HepG2 (cell line): Measurements from ENCODE around the gene CFAP61. TPM values are rescaled to one million over a fixed set of nuclear protein-coding genes. Genes with fewer than 3 reads are reported as not detected.

ENCODE experiments used
- ATF7 ChIP-seq, 2 experiments: fragments of 450-650 bp in 1 of 2; sonication (generic) in 1 of 2; formaldehyde crosslinking in 1 of 2; IDR thresholded peaks; 2 replicates each; pipeline versions ENCODE4 v1.4.0 to v1.6.1; 2016 to 2020; ENCODE audit warnings: antibody characterized with exemption in 1 of 2, mild to moderate bottlenecking in 1 of 2, missing genetic modification reagents in 1 of 2
- CAMTA2 ChIP-seq: sonication (generic); formaldehyde crosslinking; IDR thresholded peaks from 2 replicates; pipeline ENCODE4 v1.4.0; 2020; ENCODE audit warnings: mild to moderate bottlenecking, missing genetic modification reagents, borderline replicate concordance
- HNRNPL ChIP-seq: fragments of 200-400 bp; formaldehyde crosslinking; IDR thresholded peaks from 2 replicates; pipeline ENCODE4 v1.6.1; 2017; ENCODE audit warnings: mild to moderate bottlenecking, low read depth, low read length
- MTERF4 ChIP-seq: sonication (generic); formaldehyde crosslinking; IDR thresholded peaks from 2 replicates; pipeline ENCODE4 v1.8.0; 2023; ENCODE audit warnings: mild to moderate bottlenecking, missing genetic modification reagents
- NR2C2 ChIP-seq: sonication (generic); formaldehyde crosslinking; IDR thresholded peaks from 2 replicates; pipeline ENCODE4 v1.4.0; 2020; ENCODE audit warnings: missing genetic modification reagents, mild to moderate bottlenecking, moderate library complexity, borderline replicate concordance
- NR2F1 ChIP-seq, 2 experiments: fragments of 450-650 bp in 1 of 2; formaldehyde crosslinking in 1 of 2; IDR thresholded peaks; 2 replicates each; pipeline versions ENCODE4 v1.5.0 to v1.6.1; 2016 to 2020; ENCODE audit warnings: mild to moderate bottlenecking in 1 of 2, missing compliant biosample characterization in 1 of 2, missing genetic modification reagents in 1 of 2, moderate library complexity in 1 of 2
- PAWR ChIP-seq: sonication (generic); formaldehyde crosslinking; IDR thresholded peaks from 2 replicates; pipeline ENCODE4 v1.4.0; 2020; ENCODE audit warnings: missing genetic modification reagents, mild to moderate bottlenecking, borderline replicate concordance
- POLR2AphosphoS2 ChIP-seq: IDR thresholded peaks from 2 replicates; pipeline ENCODE4 v1.6.1; 2011; ENCODE audit warnings: low read depth, low read length, improper control_type of control experiment
- POLR2AphosphoS5 ChIP-seq: IDR thresholded peaks from 2 replicates; pipeline ENCODE4 v1.6.1; 2012; ENCODE audit warnings: low read depth, low read length
- RARA ChIP-seq: IDR thresholded peaks from 2 replicates; pipeline ENCODE4 v1.6.1; 2016; ENCODE audit warnings: missing genetic modification reagents, missing compliant biosample characterization
- RBFOX2 ChIP-seq: fragments of 200-400 bp; formaldehyde crosslinking; IDR thresholded peaks from 2 replicates; pipeline ENCODE4 v1.6.1; 2017; ENCODE audit warnings: low read depth, mild to moderate bottlenecking, low read length
- SNAI1 ChIP-seq: sonication (generic); formaldehyde crosslinking; IDR thresholded peaks from 2 replicates; pipeline ENCODE4 v1.5.0; 2020; ENCODE audit warnings: mild to moderate bottlenecking, missing genetic modification reagents, borderline replicate concordance
- TARDBP ChIP-seq: sonication (generic); formaldehyde crosslinking; IDR thresholded peaks from 2 replicates; pipeline ENCODE4 v1.8.0; 2022; ENCODE audit warnings: mild to moderate bottlenecking, missing genetic modification reagents
- TBL1XR1 ChIP-seq: fragments of 150-350 bp; IDR thresholded peaks from 2 replicates; pipeline ENCODE4 v1.6.1; 2014; ENCODE audit warnings: borderline replicate concordance, low read length; ENCODE audit not compliant: partially characterized antibody
- TEAD3 ChIP-seq: optimal IDR thresholded peaks from 2 replicates; pipeline ENCODE3; 2016; ENCODE audit warnings: borderline replicate concordance
- TSC22D2 ChIP-seq: sonication (generic); formaldehyde crosslinking; IDR thresholded peaks from 2 replicates; pipeline ENCODE4 v1.5.1; 2020; ENCODE audit warnings: missing genetic modification reagents, mild to moderate bottlenecking, borderline replicate concordance
- ZEB1 ChIP-seq: IDR thresholded peaks from 2 replicates; pipeline ENCODE4 v1.6.1; 2012; ENCODE audit warnings: mild to moderate bottlenecking, low read depth, inconsistent platforms; ENCODE audit not compliant: insufficient replicate concordance
- ZFP36L1 ChIP-seq: sonication (generic); formaldehyde crosslinking; IDR thresholded peaks from 2 replicates; pipeline ENCODE4 v1.8.0; 2022; ENCODE audit warnings: mild to moderate bottlenecking, missing genetic modification reagents, moderate library complexity
- ZMAT3 ChIP-seq: sonication (generic); formaldehyde crosslinking; conservative IDR thresholded peaks from 2 replicates; pipeline ENCODE4 v1.7.0; 2021; ENCODE audit warnings: missing genetic modification reagents
- ZNF160 ChIP-seq: sonication (generic); formaldehyde crosslinking; IDR thresholded peaks from 2 replicates; pipeline ENCODE4 v1.8.0; 2022; ENCODE audit warnings: mild to moderate bottlenecking, inconsistent platforms, missing genetic modification reagents
- ZNF331 ChIP-seq: sonication (generic); formaldehyde crosslinking; IDR thresholded peaks from 2 replicates; pipeline ENCODE4 v1.4.0; 2020; ENCODE audit warnings: missing genetic modification reagents
- ZNF598 ChIP-seq: sonication (generic); formaldehyde crosslinking; IDR thresholded peaks from 2 replicates; pipeline ENCODE4 v1.5.1; 2020; ENCODE audit warnings: mild to moderate bottlenecking, missing genetic modification reagents, borderline replicate concordance
- ZNF724P ChIP-seq: sonication (generic); formaldehyde crosslinking; IDR thresholded peaks from 2 replicates; pipeline ENCODE4 v1.8.0; 2022; ENCODE audit warnings: missing genetic modification reagents, borderline replicate concordance
- ZNF768 ChIP-seq: sonication (generic); formaldehyde crosslinking; IDR thresholded peaks from 2 replicates; pipeline ENCODE4 v1.4.0; 2020; ENCODE audit warnings: missing genetic modification reagents
- ZNF83 ChIP-seq: sonication (generic); formaldehyde crosslinking; IDR thresholded peaks from 2 replicates; pipeline ENCODE4 v1.4.0; 2020; ENCODE audit warnings: missing genetic modification reagents, mild to moderate bottlenecking, borderline replicate concordance
- polyA plus RNA-seq, 8 experiments: library from polyadenylated mRNA; depleted of rRNA in 3 of 8; stranded (reverse) in 7 of 8; unstranded in 1 of 8; fragments of >200 nt; fragmentation: Illumina TruSeq in 4 of 8; extraction: Trizol in 4 of 8; gene quantifications; 2 replicates each; pipeline versions ENCODE4 v1.2.1 to v1.2.3, GENCODE V29; 2011 to 2016; ENCODE audit warnings: low read depth in 4 of 8, missing spikeins in 1 of 8, mixed read lengths in 1 of 8; ENCODE audit not compliant: insufficient read depth in 1 of 8
- total RNA-seq, 5 experiments: library from RNA; depleted of rRNA; stranded (reverse); fragments of >200 nt; fragmentation: Illumina TruSeq; extraction: Trizol; gene quantifications; 2 replicates each; pipeline ENCODE4 v1.2.3, GENCODE V29; 2016; ENCODE audit warnings: low read depth in 1 of 5
- TF ChIP-seq, protein P1 (sequence below): sonication (generic); formaldehyde crosslinking; IDR thresholded peaks from 2 replicates; pipeline ENCODE4 v1.5.0; 2020; ENCODE audit warnings: missing genetic modification reagents, mild to moderate bottlenecking, borderline replicate concordance
- TF ChIP-seq, protein P2 (sequence below): IDR thresholded peaks from 2 replicates; pipeline ENCODE4 v1.6.1; 2016; ENCODE audit warnings: missing compliant biosample characterization, missing genetic modification reagents, borderline replicate concordance

Gene CFAP61
- total and polyA plus RNA-seq, 2 of the 13 experiments (the other 11 are each of a cell fraction or from before 2014, with no cell fraction given): 0.27 TPM; not detected in 1

- peak; percentile 86; the same call in 1 of the 2 replicates for TF ChIP-seq PAWR (CRISPR knock-in tag)
- peak; percentile 79 for TF ChIP-seq TEAD3 (CRISPR knock-in tag)
- peak; percentile 59; the same call in 1 of the 2 replicates for TF ChIP-seq MTERF4 (CRISPR knock-in tag)
- TF ChIP-seq TBL1XR1: peak; percentile 85
- TF ChIP-seq POLR2AphosphoS2: no peak
- no peak for TF ChIP-seq ATF7 (IDR thresholded peaks at IDR 0.05)
- peak; percentile 86 for TF ChIP-seq ATF7 (CRISPR knock-in tag; IDR thresholded peaks at IDR 0.05)
- TF ChIP-seq ZMAT3 (CRISPR knock-in tag): peak; percentile 85
- TF ChIP-seq, protein P1, sequence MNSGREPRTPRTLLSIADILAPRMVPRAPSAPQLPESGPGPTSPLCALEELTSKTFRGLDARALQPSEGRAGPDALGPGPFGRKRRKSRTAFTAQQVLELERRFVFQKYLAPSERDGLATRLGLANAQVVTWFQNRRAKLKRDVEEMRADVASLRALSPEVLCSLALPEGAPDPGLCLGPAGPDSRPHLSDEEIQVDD: peak; percentile 75
- peak; percentile 73 for TF ChIP-seq TARDBP (CRISPR knock-in tag)
- peak; percentile 92 for TF ChIP-seq ZNF160 (CRISPR knock-in tag)
- peak; percentile 90; the same call in 1 of the 2 replicates for TF ChIP-seq ZFP36L1 (CRISPR knock-in tag)
- TF ChIP-seq NR2C2: peak; percentile 100
- TF ChIP-seq CAMTA2 (CRISPR knock-in tag): no peak; the same call in none of the 2 replicates
- TF ChIP-seq ZNF83 (CRISPR knock-in tag): peak; percentile 79
- TF ChIP-seq NR2F1 (CRISPR knock-in tag; IDR thresholded peaks at IDR 0.05): peak in 1 of 2 experiments; percentile 49; a peak in 1 of 4 replicates
- TF ChIP-seq ZNF331 (CRISPR knock-in tag): peak; percentile 95
- TF ChIP-seq ZEB1: peak; percentile 47
- TF ChIP-seq RARA (CRISPR knock-in tag): peak; percentile 74
- peak; percentile 83 for TF ChIP-seq ZNF768 (CRISPR knock-in tag)
- TF ChIP-seq HNRNPL: no peak
- TF ChIP-seq ZNF724P: peak; percentile 84
- peak; percentile 89 for TF ChIP-seq TSC22D2 (CRISPR knock-in tag)
- TF ChIP-seq ZNF598 (CRISPR knock-in tag): peak; percentile 87; the same call in 1 of the 2 replicates
- TF ChIP-seq POLR2AphosphoS5: peak; percentile 85
- TF ChIP-seq, protein P2, sequence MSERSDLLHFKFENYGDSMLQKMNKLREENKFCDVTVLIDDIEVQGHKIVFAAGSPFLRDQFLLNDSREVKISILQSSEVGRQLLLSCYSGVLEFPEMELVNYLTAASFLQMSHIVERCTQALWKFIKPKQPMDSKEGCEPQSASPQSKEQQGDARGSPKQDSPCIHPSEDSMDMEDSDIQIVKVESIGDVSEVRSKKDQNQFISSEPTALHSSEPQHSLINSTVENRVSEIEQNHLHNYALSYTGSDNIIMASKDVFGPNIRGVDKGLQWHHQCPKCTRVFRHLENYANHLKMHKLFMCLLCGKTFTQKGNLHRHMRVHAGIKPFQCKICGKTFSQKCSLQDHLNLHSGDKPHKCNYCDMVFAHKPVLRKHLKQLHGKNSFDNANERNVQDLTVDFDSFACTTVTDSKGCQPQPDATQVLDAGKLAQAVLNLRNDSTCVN (CRISPR knock-in tag): peak; percentile 88
- TF ChIP-seq RBFOX2: peak; percentile 95
- TF ChIP-seq SNAI1 (CRISPR knock-in tag): peak; percentile 40; the same call in 1 of the 2 replicates
Measured at GRCh38 chr20:20017001-20017843, 35.1 kb upstream of the CFAP61 start, which contains the start of gene NAA20 (continued).
